Left cardiac atrium (tissue), 4 donors: ENCODE data around the gene GYG1. TPM values are rescaled to one million over a fixed set of nuclear protein-coding genes. Genes with fewer than 3 reads are reported as not detected.
A peak's percentile ranks its signal among the peaks of the same experiment; 100 is the strongest.
"Not testable (repeated sequence)": the region's sequence is repeated elsewhere in the genome, so short reads cannot be mapped to it uniquely, and the experiment has no call there.

ENCODE experiments used
- ATAC-seq, 2 donors: fragments of 200-7000 bp; cut with Tn5 transposase; one replicate each; pipeline ENCODE4 v1.9.1; 2020; ENCODE audit warnings: mild to moderate bottlenecking in 2 of 2, moderate library complexity in 2 of 2
- DNase-seq: peaks from one replicate; pipeline ENCODE4 v3.0.0-alpha.2; 2020
- intact Hi-C, 2 donors: fragments of 100-400 bp; cut with DNase I; formaldehyde crosslinking; loops; one replicate each; pipeline versions ENCODE4 v1.14.1 to v1.15.1; 2022 to 2023
- total RNA-seq, 2 donors: library from RNA; stranded (reverse); fragmentation: NEBNext Ultra II Directional; extraction: Animal tissue kit (Norgen Biotek cat#: 25700); gene quantifications; one replicate each; pipeline ENCODE4 v1.2.1, GENCODE V29; 2021
- donor health status: DM: no; HTN: yes; CAD: no.
- donor health status: DM: no; HTN: yes; CAD: no; lungs with severe emphysema.
- donor health status: DM: yes; HTN: yes; CAD: no.
- donor health status: Dilated cardiomyopathy.

Gene GYG1
- total RNA-seq, 2 donors from 2014 or later, result 104 to 125 TPM

DNA sequence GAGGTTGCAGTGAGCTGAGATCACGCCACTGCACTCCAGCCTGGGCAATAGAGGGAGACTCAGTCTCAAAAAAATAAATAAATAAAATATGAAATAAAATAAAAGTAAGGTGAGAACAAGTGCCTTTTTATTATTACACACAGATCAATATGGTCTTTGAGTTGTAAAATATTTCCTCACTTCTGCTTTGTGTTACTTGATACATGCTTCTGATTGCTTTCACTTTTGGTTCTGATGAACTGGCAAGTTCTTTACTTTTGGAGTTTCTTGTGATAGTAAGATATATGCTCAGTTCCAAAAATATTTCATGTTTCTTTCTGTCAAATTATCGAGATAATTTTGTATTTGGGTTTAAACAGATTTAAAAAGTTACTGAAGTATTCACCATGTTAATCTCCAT is 16.6 kb upstream of the GYG1 start:
- intact Hi-C loops, result no loop called here
- DNase-seq (no peak), ATAC-seq (no peak)

DNA sequence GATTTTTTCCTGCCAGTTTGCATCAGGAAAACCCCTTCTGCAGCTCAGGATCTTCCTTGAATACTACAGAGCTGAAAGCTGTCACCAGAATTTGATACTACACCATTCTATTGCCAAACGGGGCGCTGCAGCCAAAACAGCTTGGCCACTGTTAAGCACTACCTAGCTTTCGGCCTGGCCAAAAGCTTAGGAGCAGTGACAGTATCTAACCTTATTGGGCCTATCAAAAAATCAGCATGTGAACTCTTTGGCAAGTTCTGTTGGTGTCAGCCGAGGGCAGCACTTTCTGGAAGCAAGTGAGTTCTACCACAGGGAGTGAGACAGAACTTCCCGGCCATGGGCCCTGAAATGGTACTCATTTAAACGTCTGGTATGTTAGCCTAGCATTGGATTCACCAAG is 16.1 kb upstream of the GYG1 start:
- ATAC-seq (peak; percentile 92 to 94), DNase-seq (peak; percentile 59)
- intact Hi-C loops, result no loop called here

DNA sequence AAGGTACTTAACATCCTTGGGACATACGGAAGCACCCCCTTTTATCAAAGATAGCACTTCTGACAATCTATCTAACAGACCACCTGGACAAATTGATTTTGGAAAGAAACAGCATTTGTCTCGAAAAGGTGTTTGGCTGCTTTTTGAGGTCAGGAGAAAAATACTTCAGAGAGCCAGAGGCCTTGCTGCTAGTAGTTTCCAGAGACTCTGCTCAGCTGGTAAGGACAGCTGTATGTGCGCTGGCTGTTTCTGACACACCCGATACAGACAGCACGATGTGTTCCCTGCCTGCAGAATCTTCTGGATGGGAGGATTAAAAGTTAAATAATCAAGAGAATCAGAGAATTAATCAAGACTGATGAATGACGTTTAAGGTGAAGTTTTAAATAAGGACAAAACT is 15.6 kb upstream of the GYG1 start:
- DNase-seq (no peak), ATAC-seq (peak; percentile 60 to 81)
- intact Hi-C loops, result no loop called here

DNA sequence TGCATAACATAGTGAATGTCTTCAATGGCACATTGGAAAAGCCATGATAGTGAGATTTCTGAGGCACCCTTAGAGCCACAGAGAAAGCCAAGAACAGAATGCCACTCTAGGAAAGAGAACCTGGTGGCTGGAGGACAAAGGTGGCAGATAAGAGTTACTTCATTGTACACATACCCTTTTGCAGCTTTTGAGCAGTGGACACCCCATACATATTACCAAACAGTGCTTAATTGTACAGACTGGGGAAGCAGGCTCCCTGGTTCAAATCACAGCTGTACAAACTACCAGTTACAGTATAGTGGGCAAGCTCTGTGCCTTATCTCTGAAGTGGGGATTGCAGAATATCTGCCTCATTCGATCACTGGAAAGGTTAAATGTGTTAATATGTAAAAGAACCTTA is 10.1 kb upstream of the GYG1 start:
- DNase-seq, result no peak
- intact Hi-C loops, result no loop called here
- ATAC-seq, result no peak

DNA sequence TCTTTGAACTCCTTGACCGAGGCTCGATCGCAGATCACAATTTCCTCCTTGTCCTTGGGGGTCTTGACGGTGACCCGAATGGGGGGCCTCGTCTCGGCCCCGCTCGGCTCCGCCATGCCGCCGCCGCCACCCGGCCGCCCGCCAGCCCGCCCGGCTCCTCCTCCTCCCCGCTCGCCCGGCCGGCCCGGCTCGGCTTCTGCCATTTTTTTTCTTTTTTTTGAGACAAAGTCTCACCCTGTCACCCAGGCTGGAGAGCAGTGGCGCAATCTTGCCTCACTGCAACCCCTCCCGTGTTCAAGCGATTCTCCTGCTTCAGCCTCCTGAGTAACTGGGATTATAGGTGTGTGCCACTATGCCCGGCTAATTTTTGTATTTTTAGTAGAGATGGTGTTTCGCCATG is 3.8 kb upstream of the GYG1 start:
- ATAC-seq, intact Hi-C loops, DNase-seq: not testable (repeated sequence)

DNA sequence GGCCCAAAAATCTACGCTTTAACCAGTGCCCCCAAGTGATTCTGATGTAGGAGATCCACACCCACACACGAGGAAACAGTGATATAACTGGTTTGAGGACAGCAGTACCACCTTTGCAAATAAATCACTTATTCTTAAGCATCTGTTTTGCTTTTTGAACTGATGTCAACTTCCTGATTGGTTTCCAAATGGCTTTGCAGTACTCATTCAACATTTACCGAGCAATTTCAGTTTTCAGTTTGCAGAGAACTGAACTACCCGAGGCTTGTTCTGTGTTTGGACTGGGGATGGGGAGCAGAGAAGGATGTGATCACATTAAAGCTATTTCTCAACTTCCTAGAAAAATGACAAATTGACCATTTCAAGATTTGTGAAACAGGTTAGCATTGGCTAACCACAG is 1.1 kb upstream of the GYG1 start:
- intact Hi-C loops, result no loop called here
- ATAC-seq, result no peak
- DNase-seq, result no peak

DNA sequence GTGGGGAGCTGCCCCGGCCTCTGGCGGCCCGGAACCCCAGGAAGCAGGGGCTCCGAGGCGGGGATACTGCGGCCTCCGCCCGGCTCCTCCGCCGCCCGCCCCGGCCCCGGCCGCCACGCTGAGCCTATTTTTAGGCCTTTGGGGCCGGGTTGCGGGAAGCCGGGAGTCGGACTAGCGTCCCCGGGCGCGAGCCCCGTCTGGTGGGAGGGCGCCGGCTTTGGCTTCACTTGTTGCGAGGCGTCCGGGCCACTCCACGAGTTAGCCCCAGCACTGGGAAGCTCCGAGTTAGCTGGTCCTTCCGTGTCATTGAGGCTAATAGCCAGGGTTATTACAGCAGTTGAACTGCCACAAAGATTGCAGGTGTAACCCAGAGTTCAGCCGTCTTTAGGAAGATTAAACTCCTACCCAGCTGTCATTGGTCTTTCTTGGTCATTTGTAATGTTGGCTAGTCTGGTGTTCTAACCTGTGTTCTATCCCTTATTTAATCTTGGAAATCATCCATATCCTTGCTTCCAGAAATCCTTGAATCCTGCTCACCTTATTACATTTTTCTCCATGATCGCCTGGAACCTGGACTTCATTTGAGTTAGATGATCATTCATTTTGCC is 791 bp downstream of the GYG1 start:
- ATAC-seq (peak; percentile 71 to 72), DNase-seq (peak; percentile 69)
- intact Hi-C loops, result no loop called here

DNA sequence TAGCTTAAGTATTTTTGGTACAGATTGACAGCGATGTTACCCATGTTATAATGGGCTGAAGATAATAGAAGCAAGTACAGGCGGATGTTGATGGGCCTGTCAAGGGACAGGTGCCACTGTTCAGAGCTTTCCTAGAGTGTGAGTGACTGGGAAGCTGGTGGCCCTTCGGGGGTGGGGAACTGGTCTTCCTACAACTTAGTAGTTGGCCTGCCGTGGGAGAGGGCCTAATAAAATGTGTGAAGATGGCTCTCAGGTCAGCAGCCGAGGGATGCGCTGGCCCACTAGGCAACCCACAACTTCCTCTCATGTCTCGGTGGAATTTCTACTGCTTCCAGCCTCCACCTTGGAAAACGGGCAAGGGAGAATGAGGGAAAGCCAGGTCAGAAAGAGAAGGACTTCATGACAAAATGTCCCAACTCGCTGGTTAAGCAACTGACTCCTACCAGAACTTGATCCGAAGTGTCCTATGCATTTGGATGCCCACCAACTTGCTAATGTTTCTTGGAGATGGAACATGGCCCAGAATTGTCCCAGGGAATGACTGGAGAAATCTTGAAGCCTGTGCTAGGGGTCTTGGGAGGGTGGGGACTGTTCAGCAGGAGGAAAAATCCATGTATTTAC is 1.4 kb downstream of the GYG1 start:
- intact Hi-C loops, result no loop called here
- no peak for ATAC-seq
- DNase-seq, result no peak

DNA sequence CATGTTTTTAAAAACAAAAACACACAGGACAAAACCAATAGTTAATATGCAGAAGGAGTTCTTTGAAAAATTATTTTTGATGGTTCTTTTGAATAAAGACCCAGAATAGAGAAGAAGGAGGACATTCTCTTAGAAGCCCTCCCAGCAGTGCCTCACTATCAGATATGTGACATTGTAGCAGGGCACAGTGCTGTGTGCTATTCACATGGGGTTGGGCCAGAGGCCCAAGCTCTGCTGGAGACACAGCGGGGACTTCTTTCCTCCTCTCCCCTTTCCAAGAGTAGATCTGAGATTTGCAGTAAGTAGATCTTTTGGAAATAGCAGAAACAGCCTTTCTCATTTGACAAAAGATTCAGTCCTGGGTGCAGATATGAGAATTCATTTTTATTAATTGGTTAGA is 6.3 kb downstream of the GYG1 start:
- DNase-seq (no peak), ATAC-seq (no peak)

DNA sequence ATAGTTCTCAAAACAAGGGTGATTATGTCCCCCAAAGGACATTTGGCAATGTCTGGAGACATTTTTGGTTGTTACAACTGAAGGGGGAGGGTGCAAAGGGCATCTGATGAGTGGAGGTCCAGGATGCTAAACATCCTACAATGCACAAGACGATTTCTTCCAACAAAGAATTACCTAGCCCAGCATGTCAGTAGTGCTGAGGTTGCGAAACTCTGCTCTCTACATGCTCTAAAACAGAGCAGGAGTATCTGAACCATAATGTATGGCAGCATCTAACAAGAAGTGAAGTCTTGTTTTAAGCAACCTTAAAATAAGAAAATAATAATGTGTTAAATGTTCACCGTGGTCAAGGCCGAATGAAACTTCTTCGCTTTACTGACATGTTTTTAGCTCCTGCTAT is 7.0 kb downstream of the GYG1 start:
- peak in 1 of 2 donors; percentile 43 for ATAC-seq
- intact Hi-C loops, result no loop called here

More for the DNA sequence above, 6.3 kb downstream of the GYG1 start:
- intact Hi-C loops, result no loop called here

DNA sequence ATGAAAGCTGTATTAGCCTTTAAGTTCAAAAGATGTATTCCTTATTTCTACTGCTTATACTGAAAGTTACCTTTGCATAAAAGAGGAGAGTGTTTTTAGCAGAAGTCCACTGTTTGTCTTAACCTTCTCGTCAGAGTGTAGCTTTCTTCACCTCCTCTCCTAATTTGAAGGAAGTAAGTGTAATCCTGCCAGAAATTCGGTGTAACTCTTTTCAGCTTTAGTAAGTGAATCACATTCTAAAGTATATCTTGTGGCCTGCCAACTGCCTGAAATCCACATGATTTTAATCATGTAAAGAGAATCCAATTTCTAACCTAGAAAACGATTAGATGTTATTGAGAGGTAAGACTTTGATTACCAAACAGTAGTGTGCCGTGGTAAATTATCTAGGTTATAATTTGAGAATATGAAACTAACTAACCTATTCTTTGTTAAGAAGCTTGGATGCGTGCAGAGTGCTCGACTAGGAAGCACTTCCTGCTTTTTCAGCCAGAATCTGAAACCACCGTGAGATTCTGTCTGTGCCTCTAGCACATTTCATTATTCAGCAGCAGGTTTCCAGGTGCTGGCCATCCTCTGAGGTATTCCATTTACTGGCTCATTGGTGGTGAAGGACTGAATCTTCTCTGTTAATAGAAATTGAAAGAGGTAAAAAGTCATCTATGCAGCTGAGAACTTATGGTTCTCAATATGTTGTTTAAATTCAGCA is 7.5 kb downstream of the GYG1 start:
- no peak for DNase-seq
- ATAC-seq, result peak in 1 of 2 donors; percentile 53
- intact Hi-C loops, result no loop called here

More for the DNA sequence above, 7.0 kb downstream of the GYG1 start:
- DNase-seq, result no peak

DNA sequence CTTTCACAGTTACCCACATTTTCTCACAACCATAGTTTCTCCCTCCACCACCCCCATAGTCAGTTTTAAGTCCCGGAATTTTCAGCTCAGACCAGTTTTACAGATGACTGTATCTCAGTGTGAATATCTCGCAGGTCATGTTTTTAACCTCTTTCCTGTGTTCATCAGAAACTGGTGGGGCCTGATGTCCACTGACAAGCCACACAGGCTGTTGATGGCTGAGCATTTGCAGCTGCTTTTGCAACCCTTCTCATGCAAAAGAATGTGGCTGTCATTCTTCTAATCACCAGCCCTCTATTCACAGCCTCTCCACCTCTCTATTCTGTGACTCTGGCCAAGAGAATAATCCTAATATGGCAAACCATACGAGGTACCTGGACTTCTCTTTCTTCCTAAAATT is 8.5 kb downstream of the GYG1 start:
- peak; percentile 51 to 78 for ATAC-seq
- intact Hi-C loops, result no loop called here
- no peak for DNase-seq

DNA sequence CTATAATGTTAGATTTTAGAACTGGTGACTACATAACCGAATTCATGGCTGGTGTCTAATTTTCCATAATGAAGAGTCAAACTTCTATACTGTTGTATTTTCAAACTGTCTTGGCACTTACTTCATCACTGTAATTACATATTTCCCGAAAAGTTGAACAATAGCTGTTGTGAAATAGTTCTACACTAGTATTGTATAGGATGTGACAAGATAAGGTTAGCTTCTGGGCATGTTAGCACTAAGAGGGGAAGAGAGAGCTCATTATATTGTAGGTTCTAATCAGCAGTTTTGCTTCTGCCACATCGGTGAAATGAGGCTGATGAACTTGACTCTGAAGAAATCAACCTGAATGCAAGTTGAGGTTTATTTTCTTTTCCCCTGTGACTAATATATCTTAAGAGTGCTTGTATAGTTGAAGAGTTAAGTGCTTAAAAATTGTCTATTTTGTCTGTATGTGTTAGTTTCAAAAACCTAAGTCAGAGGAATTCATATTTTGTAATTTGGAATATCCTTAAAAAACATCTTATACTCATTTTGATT is 8.9 kb downstream of the GYG1 start:
- ATAC-seq (no peak), DNase-seq (no peak)
- intact Hi-C loops, result no loop called here

DNA sequence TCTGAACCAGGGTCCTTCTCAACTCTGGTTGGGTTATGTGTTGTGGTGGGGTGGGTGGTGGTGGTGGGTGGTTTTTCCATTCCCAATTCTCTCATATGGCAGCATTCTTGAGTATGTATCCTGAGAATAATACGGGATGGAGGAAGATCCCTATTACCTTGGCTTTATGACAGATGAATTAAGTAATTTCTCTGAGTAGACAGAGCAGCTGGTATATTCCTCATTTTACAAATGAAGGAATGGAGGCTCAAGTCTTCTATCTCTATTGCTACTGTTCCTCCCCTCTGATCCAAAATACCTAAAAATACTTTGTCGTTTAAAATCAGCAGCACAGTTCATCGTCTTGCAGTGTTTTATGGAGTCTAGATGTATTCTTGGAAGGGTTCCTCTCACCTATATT is 10.4 kb downstream of the GYG1 start:
- no peak for ATAC-seq
- intact Hi-C loops, result no loop called here

DNA sequence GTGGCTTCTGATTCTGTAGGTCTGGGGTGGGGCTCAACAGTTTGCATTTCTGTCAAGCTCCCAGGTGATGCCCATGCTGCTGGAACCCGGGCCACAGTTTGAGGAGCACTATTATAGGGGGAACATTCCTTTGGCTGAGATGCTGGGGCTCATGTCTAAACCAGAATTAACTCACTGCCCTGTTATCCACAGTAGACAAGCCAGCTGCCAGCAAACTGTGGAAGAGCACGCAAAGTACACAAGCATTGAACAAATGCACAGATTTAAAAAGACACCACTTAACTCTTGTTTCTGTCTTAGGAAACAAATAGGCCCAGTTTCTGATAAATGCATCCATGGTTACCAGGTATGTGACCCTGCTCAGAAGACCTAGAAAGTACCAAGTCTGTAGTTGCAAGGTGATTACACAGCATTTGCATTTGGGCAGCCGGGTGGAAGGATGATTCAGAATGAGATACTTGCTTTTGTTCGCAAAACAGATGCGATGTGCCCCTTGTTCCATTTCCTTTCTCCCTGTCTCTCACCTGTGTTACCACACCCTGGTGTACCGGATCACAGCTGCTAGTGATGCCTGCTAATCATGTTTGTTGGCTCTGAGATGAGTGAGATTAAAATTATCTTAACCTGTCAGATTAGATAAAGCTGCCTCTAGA is 12.4 kb downstream of the GYG1 start:
- intact Hi-C loops, result no loop called here
- no peak for DNase-seq
- no peak for ATAC-seq

More for the DNA sequence above, 10.4 kb downstream of the GYG1 start:
- DNase-seq, result no peak

DNA sequence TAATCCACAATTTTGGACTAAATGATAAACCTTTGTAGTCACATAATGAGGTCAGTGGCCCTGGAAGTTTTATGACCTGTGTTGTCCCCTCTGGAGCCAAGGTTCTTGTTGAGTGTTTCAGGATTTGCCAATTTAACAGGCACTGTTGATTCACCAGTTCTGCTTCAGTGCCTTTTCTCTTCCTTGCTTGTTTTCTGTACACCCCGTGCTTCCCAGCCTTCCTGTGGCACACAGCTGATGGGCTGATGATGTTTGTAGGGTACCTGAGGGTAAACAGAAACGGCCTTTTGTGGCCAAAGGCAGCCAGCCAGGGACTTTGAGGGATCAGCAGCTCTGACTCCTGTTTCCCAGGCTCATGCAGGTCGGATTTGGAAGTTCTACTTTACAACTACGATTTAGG is 13.3 kb downstream of the GYG1 start:
- intact Hi-C loops, result no loop called here
- DNase-seq, result no peak

DNA sequence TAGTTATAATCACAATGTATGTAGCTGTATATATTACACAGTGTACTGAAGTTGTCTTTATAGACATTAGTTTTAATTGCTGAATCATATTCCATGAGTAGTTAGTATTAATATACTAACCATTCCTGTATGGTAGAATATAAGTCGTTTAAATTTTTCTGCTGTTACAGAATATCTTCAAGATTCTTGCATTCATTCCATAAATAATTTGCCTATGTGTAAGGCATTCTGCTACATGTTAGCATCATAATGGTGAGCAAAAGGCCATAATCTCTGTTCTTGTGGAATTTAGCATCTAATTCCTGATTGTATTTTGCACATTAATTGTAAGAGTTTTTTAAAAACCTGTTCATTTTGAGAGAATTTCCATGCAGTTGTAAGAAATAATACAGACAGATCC is 14.1 kb downstream of the GYG1 start:
- ATAC-seq (no peak), DNase-seq (no peak)
- intact Hi-C loops, result no loop called here

More for the DNA sequence above, 13.3 kb downstream of the GYG1 start:
- no peak for ATAC-seq

DNA sequence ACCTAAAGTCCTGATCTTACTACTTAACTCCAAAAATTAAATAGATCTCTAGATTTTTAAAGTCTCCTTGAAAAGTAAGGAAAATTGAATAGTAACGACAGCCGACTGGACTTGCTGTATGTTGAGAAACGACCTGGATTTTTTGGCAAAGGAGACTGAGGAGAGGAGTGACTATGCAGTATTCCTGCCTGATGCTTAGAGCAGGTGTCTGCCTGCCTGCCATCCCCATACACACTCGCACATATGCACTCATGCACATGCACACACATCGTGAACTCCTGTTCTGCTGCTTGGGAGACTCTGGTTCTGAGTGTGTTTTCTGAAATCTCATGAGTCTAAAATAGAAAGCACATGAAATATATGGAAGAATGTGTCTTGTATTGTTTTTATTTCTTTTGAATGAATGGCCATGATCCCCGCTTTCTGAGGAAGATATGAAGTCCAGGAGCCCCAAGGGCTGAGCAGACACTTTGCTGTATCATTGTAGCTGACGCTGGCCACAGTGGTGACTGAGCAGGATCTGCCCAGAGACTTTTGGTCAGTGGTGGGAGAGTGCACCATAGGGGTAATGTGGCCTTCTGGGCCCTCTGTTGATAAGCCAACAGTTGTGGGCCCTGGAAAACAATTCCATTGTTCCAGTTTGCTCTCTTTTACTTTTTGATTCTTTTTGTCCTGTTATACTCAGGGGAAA is 16.4 kb downstream of the GYG1 start:
- ATAC-seq, result no peak
- no peak for DNase-seq
- intact Hi-C loops, result no loop called here

DNA sequence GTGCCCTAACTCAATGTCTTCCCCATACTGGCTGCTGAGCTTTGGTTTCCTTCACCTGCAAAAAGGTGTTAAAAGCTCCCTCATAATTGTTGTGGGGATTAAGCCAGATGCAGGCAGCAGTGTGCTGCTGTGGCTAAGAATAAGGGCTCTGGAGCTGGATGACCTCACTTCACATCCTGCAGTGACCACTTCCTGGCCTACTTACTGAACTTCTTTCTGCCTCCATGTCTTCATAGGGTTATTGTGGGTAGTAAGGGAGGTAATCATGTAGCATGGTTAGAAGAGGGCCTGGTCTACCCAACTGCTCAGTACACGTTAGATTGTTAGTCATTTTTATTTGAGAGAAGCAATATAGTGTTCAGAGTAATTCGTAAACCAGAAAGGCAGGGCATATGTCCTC is 18.4 kb downstream of the GYG1 start:
- intact Hi-C loops, result no loop called here
- DNase-seq, result no peak
- ATAC-seq, result peak; percentile 43 to 77
